BE2C (cell line): Measurements from ENCODE around the gene C17orf107.

Experiments used
- DNase-seq: peaks from one replicate; pipeline ENCODE4 v3.0.0-alpha.2; 2020
- H3K27me3 ChIP-seq: fragments of 250-450 bp; sonication (Bioruptor Pico); 2 replicates; pipeline ENCODE4 v1.5.1; 2020; ENCODE audit warnings: mild to moderate bottlenecking
- H3K36me3 ChIP-seq: fragments of 250-450 bp; sonication (Bioruptor Pico); 2 replicates; pipeline ENCODE4 v1.5.1; 2020; ENCODE audit warnings: mild to moderate bottlenecking
- H3K4me1 ChIP-seq: fragments of 250-450 bp; sonication (Bioruptor Pico); 2 replicates; pipeline ENCODE4 v1.5.1; 2020
- H3K4me3 ChIP-seq: 2 replicates; pipeline ENCODE4 v1.5.1; 2011; ENCODE audit warnings: low read depth, low read length
- H3K9me3 ChIP-seq: fragments of 250-450 bp; sonication (Bioruptor Pico); 2 replicates; pipeline ENCODE4 v1.5.1; 2020
- TF ChIP-seq, protein P1 (sequence below): IDR thresholded peaks from 2 replicates; pipeline ENCODE4 v1.5.1; 2012; ENCODE audit warnings: mild to moderate bottlenecking, low read depth, low read length

Gene C17orf107

DNA sequence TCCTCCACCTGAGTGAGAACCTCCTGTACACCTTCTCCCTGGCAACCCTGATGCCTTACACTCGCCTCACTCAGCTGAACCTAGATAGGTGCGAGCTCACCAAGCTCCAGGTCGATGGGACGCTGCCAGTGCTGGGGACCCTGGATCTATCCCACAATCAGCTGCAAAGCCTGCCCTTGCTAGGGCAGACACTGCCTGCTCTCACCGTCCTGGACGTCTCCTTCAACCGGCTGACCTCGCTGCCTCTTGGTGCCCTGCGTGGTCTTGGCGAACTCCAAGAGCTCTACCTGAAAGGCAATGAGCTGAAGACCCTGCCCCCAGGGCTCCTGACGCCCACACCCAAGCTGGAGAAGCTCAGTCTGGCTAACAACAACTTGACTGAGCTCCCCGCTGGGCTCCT, 33.4 kb downstream of the C17orf107 start:
- H3K9me3 ChIP-seq = no peaks in the 10 kb centered on the region
- TF ChIP-seq, protein P1, sequence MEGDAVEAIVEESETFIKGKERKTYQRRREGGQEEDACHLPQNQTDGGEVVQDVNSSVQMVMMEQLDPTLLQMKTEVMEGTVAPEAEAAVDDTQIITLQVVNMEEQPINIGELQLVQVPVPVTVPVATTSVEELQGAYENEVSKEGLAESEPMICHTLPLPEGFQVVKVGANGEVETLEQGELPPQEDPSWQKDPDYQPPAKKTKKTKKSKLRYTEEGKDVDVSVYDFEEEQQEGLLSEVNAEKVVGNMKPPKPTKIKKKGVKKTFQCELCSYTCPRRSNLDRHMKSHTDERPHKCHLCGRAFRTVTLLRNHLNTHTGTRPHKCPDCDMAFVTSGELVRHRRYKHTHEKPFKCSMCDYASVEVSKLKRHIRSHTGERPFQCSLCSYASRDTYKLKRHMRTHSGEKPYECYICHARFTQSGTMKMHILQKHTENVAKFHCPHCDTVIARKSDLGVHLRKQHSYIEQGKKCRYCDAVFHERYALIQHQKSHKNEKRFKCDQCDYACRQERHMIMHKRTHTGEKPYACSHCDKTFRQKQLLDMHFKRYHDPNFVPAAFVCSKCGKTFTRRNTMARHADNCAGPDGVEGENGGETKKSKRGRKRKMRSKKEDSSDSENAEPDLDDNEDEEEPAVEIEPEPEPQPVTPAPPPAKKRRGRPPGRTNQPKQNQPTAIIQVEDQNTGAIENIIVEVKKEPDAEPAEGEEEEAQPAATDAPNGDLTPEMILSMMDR = no peak
- no peaks in the 10 kb centered on the region for H3K27me3 ChIP-seq
- no peak overlapping the region for H3K4me3 ChIP-seq
- H3K4me1 ChIP-seq = no peaks in the 10 kb centered on the region
- DNase-seq = no peak
- H3K36me3 ChIP-seq = no peaks in the 10 kb centered on the region

DNA sequence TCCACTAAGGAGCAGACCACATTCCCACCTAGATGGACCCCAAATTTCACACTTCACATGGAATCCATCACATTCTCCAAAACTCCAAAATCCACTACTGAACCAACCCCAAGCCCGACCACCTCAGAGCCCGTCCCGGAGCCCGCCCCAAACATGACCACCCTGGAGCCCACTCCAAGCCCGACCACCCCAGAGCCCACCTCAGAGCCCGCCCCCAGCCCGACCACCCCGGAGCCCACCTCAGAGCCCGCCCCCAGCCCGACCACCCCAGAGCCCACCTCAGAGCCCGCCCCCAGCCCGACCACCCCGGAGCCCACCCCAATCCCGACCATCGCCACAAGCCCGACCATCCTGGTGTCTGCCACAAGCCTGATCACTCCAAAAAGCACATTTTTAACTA, 34.3 kb downstream of the C17orf107 start:
- no peaks in the 10 kb centered on the region; the same call in 1 of the 2 replicates for H3K36me3 ChIP-seq
- DNase-seq = no peak
- TF ChIP-seq, protein P1 = no peak
- H3K27me3 ChIP-seq = no peaks in the 10 kb centered on the region
- no peak overlapping the region for H3K4me3 ChIP-seq
- H3K9me3 ChIP-seq = no peaks in the 10 kb centered on the region
- no peaks in the 10 kb centered on the region for H3K4me1 ChIP-seq

DNA sequence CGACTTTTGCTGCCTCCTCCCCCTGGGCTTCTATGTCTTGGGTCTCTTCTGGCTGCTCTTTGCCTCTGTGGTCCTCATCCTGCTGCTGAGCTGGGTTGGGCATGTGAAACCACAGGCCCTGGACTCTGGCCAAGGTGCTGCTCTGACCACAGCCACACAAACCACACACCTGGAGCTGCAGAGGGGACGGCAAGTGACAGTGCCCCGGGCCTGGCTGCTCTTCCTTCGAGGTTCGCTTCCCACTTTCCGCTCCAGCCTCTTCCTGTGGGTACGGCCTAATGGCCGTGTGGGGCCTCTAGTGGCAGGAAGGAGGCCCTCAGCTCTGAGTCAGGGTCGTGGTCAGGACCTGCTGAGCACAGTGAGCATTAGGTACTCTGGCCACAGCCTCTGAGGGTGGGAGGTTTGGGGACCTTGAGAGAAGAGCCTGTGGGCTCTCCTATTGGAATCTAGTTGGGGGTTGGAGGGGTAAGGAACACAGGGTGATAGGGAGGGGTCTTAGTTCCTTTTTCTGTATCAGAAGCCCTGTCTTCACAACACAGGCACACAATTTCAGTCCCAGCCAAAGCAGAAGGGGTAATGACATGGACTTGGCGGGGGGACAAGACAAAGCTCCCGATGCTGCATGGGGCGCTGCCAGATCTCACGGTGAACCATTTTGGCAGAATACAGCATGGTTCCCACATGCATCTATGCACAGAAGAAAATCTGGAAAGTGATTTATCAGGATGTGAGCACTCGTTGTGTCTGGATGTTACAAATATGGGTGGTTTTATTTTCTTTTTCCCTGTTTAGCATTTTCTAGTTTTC, 35.0 kb downstream of the C17orf107 start:
- no peaks in the 10 kb centered on the region for H3K27me3 ChIP-seq
- H3K4me1 ChIP-seq = no peaks in the 10 kb centered on the region
- no peaks in the 10 kb centered on the region; the same call in 1 of the 2 replicates for H3K36me3 ChIP-seq
- peak; percentile 37 for DNase-seq
- no peaks in the 10 kb centered on the region for H3K9me3 ChIP-seq
- TF ChIP-seq, protein P1 = peak; percentile 41
- H3K4me3 ChIP-seq = no peak overlapping the region

DNA sequence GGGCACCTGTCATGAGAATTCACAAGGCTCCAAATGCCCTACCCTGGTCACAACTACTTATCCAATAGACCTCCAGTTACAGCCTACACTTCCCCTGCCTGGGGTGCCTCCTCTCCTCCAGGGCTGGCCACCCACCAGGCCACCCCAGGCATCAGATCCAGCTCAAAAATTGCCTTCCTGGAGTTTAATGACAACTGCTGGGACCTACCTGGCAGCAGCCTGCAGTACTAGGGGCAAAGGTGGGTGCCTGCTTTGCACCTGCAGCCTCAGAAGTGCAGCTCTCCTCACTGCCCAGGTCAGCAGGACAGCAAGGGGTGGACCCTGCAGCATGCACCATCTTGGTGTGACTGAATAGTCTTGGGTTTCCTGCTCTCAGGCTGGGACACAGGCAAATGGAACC, 36.3 kb downstream of the C17orf107 start:
- H3K4me1 ChIP-seq = no peaks in the 10 kb centered on the region
- H3K4me3 ChIP-seq = no peak overlapping the region
- TF ChIP-seq, protein P1 = no peak
- no peaks in the 10 kb centered on the region for H3K27me3 ChIP-seq
- H3K9me3 ChIP-seq = no peaks in the 10 kb centered on the region
- no peaks in the 10 kb centered on the region; the same call in 1 of the 2 replicates for H3K36me3 ChIP-seq
- no peak for DNase-seq

DNA sequence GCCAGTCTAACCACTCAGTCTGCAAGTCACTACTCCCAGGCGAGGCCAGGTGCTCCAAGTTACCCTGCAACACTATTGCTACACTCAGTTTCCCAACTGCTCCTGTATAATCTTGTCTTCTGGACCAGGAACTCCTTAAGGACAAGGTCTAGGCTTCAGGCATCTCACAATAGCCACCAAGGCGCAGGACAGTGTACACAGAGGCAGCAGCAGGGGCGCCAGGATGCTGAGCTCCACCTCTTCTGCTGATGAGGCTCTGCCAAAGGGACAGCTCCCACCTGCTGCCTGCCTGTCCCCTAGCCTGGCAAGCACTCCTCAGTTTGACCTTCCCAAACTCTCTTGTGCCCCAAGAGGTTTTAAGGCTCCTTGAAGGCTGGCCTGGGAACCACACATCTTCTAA, 37.1 kb downstream of the C17orf107 start:
- no peaks in the 10 kb centered on the region for H3K9me3 ChIP-seq
- no peaks in the 10 kb centered on the region for H3K4me1 ChIP-seq
- no peaks in the 10 kb centered on the region; the same call in 1 of the 2 replicates for H3K36me3 ChIP-seq
- TF ChIP-seq, protein P1 = no peak
- DNase-seq = no peak
- no peak overlapping the region for H3K4me3 ChIP-seq
- no peaks in the 10 kb centered on the region for H3K27me3 ChIP-seq

DNA sequence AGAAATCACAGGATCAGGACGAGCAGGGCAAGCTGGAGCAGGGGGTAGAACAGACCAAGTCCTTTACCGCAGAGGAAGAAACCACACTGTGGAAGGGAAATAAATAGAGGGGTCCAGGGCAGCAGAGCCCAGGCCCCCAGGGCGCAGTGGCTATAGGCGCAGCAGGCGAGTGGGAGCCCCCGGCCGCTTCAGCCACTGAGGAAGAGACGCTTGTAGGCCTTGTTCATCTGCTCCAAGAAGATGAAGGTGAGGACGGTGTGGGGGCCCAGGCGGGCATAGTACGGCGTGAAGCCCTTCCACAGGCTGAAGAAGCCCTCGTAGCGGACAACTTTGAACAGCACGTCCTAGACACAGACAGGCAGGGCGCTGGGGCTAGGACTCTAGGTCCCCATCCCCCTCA, 38.2 kb downstream of the C17orf107 start:
- Histone ChIP-seq H3K36me3 (no peaks in the 10 kb centered on the region; the same call in none of the 2 replicates), H3K27me3 (no peaks in the 10 kb centered on the region), H3K4me1 (no peaks in the 10 kb centered on the region), H3K4me3 (no peak overlapping the region), H3K9me3 (no peaks in the 10 kb centered on the region)
- TF ChIP-seq, protein P1 = no peak
- no peak for DNase-seq
